Measurements from ENCODE around the gene RAP1A.
"Not testable (repeated sequence)": the region's sequence is repeated elsewhere in the genome, so short reads cannot be mapped to it uniquely, and the experiment has no call there.

RAP1A gene

DNA sequence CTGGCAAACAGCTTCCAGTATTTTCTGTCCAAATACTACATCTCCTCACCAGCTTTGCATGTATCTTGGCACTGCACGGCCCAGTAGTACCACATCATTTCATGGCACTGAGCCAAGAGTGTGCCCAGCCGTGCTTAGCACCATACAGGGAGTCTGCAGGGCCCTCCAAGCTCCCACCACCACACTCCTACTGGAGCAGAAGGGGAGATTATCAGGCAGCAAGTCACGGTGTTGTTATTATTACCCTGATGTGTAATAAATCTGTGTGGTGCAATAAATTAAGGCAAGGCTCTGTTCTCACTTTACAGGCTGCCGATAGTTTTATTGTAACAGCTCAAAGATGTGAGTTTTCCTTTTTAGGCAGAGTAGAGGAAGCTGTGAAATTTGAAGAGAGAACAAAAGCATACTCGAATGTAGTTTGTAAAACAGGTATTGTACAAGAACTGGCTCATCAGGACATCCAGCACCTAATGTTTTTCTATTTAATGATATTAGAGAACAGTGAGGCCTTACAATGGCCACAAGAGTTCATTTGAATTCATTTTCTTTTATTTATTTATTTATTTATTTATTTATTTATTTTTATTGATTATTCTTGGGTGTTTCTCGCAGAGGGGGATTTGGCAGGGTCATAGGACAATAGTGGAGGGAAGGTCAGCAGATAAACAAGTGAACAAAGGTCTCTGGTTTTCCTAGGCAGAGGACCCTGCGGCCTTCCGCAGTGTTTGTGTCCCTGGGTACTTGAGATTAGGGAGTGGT, 13.0 kb upstream of the RAP1A start:
- ATAC-seq; H3K9me3 Mint-ChIP-seq; DNase-seq (ENCODE audit: low spot score in 2 of 2); H3K4me3 Mint-ChIP-seq: not testable (repeated sequence)
- Mint-ChIP-seq H3K4me1 (peaks cover 50% of the 10 kb centered on the region), H3K36me3 (peaks cover 22% of the 10 kb centered on the region), H3K27ac (peak overlapping the region; percentile 96)

DNA sequence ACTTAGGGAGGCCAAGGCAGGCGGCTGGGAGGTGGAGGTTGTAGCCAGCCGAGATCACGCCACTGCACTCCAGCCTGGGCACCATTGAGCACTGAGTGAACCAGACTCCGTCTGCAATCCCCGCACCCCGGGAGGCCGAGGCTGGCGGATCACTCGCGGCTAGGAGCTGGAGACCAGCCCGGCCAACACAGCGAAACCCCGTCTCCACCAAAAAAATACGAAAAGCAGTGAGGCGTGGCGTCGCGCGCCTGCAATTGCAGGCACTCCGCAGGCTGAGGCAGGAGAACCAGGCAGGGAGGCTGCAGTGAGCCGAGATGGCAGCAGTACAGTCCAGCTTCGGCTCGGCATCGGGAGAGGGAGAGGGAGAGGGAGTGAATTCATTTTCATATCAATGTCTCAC, 11.1 kb upstream of the RAP1A start:
- not testable (repeated sequence) for ATAC-seq; DNase-seq (ENCODE audit: low spot score in 2 of 2); H3K9me3 Mint-ChIP-seq; H3K27ac Mint-ChIP-seq; H3K4me3 Mint-ChIP-seq
- Mint-ChIP-seq H3K4me1 (peaks cover 31% of the 10 kb centered on the region), H3K36me3 (peaks cover 21% of the 10 kb centered on the region)

DNA sequence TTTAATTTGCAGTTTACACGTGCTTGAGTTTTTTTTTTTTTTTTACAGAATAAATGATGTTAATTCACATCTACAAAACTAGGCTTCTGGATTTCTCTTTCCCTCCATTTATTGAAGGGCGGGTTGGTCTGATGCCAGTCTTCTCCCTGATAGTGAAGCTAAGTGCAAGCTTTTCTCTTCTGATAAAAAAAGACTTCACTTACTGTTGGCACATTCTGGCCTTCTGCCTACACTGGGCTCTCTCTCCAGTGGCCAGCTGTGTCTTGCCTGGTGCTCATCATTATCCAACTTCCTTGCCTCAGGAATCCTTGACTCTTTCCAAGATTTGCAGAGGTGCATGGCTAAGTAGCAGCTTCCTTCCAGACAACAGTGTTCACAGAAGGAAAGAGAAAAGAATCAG, 7.6 kb upstream of the RAP1A start:
- Mint-ChIP-seq H3K27ac (no peak overlapping the region), H3K4me3 (no peak overlapping the region), H3K4me1 (peaks cover 25% of the 10 kb centered on the region), H3K9me3 (no peaks in the 10 kb centered on the region), H3K36me3 (peaks cover 17% of the 10 kb centered on the region)
- no peak for DNase-seq (ENCODE audit: low spot score in 2 of 2)
- ATAC-seq, result no peak

DNA sequence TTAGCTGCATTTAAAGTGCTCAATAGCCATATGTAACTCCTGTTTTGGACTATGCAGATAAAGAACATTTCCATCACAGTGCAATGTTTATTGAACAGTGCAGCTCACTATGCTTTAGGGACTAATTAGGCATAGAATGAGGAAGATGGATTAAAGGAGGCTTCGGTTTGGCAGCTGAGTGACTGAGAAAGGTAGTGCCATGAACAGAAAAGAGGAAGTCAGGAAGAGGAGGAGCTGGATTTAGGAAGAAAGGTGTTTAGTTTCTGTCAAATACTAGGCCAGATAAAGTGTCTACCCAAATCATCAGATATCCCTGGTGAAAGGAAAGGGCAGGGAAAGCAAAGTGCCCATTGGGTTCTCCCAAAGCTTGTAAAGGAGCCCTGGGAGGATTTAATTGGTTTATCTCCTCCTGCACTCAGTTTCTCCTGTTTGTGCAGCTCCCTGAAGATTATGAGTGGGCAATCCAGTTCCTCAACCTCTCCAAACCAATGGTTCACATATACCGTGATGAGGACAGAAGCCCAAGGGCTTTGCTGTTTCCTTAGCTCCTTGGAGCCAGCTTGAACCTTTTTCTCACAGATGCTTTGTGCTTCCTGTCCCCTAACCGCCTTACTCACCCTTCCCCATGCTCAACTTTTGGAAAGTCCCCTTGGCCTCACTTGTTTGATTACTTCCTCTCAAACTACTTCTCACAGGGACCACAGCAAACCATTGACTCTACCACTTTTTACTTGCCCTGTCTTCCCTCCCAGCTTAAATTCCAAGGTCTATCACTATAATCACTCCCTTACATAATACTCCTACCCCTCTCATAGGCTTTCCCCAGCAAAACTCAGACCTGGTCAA, 3.5 kb upstream of the RAP1A start:
- ATAC-seq, result peak; percentile 75
- H3K4me1 Mint-ChIP-seq, result peaks cover 48% of the 10 kb centered on the region
- peak overlapping the region; percentile 88 for H3K27ac Mint-ChIP-seq

DNA sequence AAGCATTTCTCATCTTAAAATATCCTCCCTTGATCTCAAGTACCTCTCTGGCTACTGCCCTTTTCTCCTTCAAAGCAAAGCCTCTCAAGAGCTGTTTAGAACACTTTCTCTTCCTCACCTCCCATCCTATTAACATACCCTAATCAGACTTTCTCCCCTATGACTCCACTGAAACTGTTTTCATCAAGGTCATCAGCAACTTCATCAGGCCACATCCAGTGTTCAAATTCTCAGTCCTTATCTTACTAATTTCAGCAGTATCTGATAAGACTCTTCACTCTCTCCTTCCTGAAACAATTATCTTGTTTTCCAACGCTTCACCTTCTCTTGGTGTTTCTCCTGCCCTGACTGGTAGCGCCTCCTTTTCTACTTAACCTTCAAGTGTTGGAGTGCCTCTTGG, 1.5 kb upstream of the RAP1A start:
- peaks cover 34% of the 10 kb centered on the region for H3K36me3 Mint-ChIP-seq
- no peak for ATAC-seq
- H3K4me1 Mint-ChIP-seq, result peaks cover 66% of the 10 kb centered on the region

More for the DNA sequence above, 3.5 kb upstream of the RAP1A start:
- peak overlapping the region; percentile 89 for H3K4me3 Mint-ChIP-seq
- no peaks in the 10 kb centered on the region for H3K9me3 Mint-ChIP-seq
- peak in 1 of 2 donors; percentile 76 for DNase-seq (ENCODE audit: low spot score in 2 of 2)
- peaks cover 25% of the 10 kb centered on the region for H3K36me3 Mint-ChIP-seq

DNA sequence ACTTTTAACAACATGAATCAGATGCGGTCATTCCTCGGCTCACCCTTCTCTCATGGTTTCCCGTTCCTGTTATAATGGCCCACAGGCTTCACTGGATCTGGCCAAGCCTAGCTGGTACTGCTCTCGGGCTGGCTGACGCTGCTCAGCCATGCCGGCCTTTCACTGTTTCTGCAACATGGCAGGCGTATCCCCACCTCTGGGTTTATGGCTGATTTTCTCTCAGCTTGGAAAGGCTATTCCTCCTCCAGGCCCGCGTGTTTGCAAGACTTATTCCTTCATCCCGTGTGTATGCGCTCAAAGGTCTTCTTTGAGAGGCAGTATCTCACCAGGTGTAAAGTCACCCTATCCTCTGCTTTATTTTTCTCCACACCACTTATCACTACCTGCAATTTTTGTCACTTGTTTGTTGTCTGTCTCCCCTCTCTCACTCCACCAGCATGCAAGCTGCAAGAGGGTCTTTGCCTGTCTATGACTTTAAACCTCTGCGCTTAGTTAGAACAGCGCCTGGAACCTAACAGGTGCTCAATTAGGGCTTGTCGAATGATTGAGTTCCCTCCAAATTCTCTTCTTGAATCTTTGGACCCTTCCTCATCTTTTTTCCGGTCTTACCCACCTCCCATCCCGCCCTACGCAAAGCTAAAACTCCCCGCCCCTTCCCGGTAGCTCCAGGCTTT, 491 bp upstream of the RAP1A start:
- peaks cover 74% of the 10 kb centered on the region for H3K4me1 Mint-ChIP-seq
- no peaks in the 10 kb centered on the region for H3K9me3 Mint-ChIP-seq
- H3K27ac Mint-ChIP-seq, result peak overlapping the region; percentile 84
- DNase-seq (ENCODE audit: low spot score in 2 of 2) (peak in 1 of 2 donors; percentile 55), ATAC-seq (peak; percentile 1)
- H3K4me3 Mint-ChIP-seq, result peak overlapping the region; percentile 89
- peaks cover 45% of the 10 kb centered on the region for H3K36me3 Mint-ChIP-seq

More for the DNA sequence above, 1.5 kb upstream of the RAP1A start:
- peak overlapping the region; percentile 89 for H3K4me3 Mint-ChIP-seq
- DNase-seq (ENCODE audit: low spot score in 2 of 2), result no peak
- no peaks in the 10 kb centered on the region for H3K9me3 Mint-ChIP-seq
- peak overlapping the region; percentile 69 for H3K27ac Mint-ChIP-seq

DNA sequence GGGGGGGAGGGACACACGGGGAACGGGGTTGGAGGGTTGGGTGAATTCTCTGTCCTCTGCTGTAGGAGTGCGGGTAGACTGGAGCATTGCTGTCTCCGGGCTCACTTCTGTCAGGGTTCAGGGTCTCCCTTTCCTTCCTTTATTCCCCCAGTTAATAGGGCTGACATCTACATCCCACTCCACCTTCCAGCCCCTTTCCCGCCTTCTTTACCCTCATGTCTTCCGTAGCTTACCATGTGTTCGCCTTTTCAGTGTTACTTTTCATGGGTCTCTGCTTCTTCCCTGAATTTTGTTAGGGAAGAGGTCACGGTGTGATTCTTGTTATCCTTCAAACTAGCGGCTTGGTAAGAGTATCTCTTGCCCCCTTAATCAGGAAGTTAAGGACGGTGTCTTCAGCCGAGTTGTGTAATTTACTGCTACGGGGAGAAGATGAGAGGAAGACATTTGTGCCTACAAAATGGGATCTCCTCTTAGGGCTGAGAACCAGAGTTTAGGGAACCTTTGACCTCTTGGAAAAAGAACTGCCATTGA, 917 bp downstream of the RAP1A start:
- ATAC-seq, result peak; percentile 46

DNA sequence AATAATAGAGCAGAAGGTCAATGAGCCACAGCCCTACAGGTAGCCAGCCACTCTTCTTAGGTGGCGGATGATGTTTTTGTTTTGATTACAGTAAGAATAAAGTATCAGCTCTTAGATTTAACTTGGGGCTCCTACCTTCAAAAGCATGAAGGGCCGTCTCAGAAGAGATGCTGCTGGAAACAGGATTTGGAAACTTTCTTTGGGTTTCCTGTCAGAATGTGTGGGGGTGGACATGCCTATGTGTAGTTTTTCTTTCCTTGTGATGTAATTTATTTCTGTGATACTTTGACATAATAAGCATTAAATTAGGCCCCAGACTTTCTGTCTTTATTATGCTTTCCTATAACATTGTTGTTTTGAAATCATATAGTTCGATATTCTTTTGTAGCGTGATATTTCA, 1.5 kb downstream of the RAP1A start:
- Mint-ChIP-seq H3K36me3 (peaks cover 60% of the 10 kb centered on the region), H3K4me1 (peaks cover 65% of the 10 kb centered on the region), H3K9me3 (no peaks in the 10 kb centered on the region), H3K27ac (peak overlapping the region; percentile 87), H3K4me3 (peak overlapping the region; percentile 89)
- ATAC-seq, result no peak
- no peak for DNase-seq (ENCODE audit: low spot score in 2 of 2)

More for the DNA sequence above, 917 bp downstream of the RAP1A start:
- peaks cover 55% of the 10 kb centered on the region for H3K36me3 Mint-ChIP-seq
- peaks cover 66% of the 10 kb centered on the region for H3K4me1 Mint-ChIP-seq
- peak overlapping the region; percentile 87 for H3K27ac Mint-ChIP-seq
- DNase-seq (ENCODE audit: low spot score in 2 of 2), result no peak
- no peaks in the 10 kb centered on the region for H3K9me3 Mint-ChIP-seq
- peak overlapping the region; percentile 89 for H3K4me3 Mint-ChIP-seq

DNA sequence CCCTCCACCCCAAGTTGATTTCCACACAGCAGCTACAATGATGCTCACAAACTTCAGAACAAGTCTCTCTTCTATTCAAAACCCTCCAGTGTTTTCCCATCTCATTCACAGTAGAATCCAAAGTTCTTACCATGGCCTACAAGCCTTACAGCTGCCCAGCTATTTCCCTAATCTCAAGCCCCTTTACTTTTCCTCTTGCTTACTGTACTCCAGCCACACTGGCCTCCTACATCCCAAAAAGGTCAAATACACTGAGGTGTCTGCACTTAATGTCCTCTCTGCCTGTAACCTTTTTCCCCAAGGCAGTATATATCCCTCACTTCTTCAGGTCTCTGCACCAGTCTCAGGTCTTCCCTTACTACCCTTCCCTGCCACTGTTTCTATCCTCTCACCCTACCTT, 2.6 kb downstream of the RAP1A start:
- no peaks in the 10 kb centered on the region for H3K9me3 Mint-ChIP-seq
- DNase-seq (ENCODE audit: low spot score in 2 of 2) (no peak), ATAC-seq (no peak)
- peaks cover 67% of the 10 kb centered on the region for H3K36me3 Mint-ChIP-seq
- peak overlapping the region; percentile 89 for H3K4me3 Mint-ChIP-seq
- H3K4me1 Mint-ChIP-seq, result peaks cover 54% of the 10 kb centered on the region
- peak overlapping the region; percentile 87 for H3K27ac Mint-ChIP-seq

DNA sequence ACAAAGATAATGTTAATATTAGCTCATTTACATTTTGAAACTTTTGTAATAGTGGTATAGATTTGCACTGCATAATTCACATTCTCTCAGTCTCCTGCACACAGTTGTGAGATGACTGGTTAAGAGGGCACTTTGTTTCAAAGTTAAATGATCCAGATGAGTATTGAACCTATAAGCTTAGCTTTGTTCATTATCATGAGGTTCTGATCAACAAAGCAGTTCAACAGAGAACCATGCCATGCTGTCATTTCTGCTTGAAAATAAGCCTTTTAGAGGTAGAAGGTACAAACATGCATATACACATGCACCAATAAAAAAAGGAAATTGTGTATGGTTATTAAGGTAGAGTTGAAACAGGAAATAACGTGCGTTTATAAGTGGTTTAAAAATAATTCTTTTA, 4.8 kb downstream of the RAP1A start:
- Mint-ChIP-seq H3K9me3 (no peaks in the 10 kb centered on the region), H3K4me1 (peaks cover 49% of the 10 kb centered on the region), H3K4me3 (peak overlapping the region; percentile 89), H3K36me3 (peaks cover 87% of the 10 kb centered on the region), H3K27ac (no peak overlapping the region)
- ATAC-seq (peak; percentile 56), DNase-seq (ENCODE audit: low spot score in 2 of 2) (no peak)

DNA sequence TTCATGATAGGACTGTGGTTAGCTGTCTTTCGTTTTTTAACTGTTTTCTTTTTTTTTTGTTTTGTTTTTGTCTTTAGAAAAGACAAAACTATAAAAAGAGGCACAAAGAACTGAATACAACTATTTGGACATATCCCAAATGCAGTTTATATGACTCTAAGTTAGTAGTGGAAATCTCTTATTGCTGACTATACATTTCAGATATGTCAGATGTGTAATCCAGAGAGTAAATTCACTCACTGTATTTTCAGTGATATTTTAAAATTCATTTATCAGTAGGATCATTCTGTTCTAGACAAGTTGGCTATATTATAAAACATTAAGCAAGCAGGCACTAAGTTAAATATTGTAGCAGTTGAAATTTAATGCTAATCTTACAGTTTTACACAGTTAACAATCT, 5.7 kb downstream of the RAP1A start:
- Mint-ChIP-seq H3K4me3 (peak overlapping the region; percentile 89), H3K27ac (peak overlapping the region; percentile 50), H3K4me1 (peaks cover 56% of the 10 kb centered on the region), H3K9me3 (no peaks in the 10 kb centered on the region), H3K36me3 (peaks cover 95% of the 10 kb centered on the region)
- DNase-seq (ENCODE audit: low spot score in 2 of 2) (no peak), ATAC-seq (no peak)

DNA sequence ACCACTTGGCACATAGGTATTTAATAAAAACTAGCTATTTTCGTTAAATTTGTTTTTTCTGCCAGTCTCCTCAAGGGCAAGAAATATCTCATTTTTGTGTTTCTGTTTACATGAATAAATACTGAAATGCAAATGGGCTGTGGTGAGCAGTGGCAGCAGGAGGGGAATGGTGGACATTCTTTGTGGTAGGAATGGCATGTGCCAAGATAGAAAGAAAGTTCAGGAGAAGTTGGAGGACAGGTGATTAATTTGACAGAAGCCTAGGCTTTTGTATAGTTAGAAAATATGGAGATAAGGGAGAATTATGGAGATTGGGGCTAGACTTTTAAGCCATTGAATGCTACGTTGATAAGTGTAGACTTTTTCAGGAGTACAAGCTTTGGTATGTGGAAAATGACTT, 8.6 kb downstream of the RAP1A start:
- Mint-ChIP-seq H3K36me3 (peaks cover 95% of the 10 kb centered on the region), H3K4me1 (peaks cover 66% of the 10 kb centered on the region), H3K4me3 (peak overlapping the region; percentile 58), H3K9me3 (no peaks in the 10 kb centered on the region), H3K27ac (peak overlapping the region; percentile 43)
- ATAC-seq (no peak), DNase-seq (ENCODE audit: low spot score in 2 of 2) (no peak)

DNA sequence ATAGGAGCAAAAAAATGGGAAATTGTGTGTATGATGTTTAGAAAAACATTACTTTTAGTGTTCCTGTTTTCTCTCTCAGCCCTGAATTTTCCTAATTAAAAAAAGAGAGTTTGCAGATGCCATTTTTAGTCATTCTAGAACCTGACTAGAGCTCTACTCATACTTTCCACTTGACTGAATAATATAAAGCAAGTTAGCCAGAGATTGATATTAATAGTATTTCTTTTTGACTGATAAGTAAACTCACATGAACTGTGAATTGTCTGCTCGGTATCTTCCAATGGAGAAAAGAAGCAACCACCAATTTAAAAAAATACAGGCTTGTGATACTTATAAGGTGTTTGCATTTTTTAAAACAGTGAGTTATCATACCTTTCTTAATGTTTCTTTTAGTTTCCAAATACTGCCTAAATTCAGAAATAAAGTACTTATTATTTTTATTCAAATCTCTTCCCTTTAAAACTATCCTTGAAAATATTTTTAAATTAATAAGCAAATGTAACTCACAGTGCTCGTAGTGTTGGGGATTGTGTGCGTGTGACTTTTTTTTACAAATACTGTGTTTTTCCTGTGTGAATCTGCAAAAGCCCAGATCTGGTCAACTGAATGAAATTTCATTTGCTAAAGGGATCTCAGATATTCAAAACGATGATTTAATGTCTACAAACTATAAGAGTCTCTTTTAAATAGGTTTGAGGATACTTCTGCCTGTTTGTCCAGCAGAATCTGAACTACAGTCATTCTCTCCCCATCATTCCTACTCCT, 9.8 kb downstream of the RAP1A start:
- peak overlapping the region; percentile 43 for H3K27ac Mint-ChIP-seq
- ATAC-seq (peak; percentile 72), DNase-seq (ENCODE audit: low spot score in 2 of 2) (no peak)
- H3K4me3 Mint-ChIP-seq, result peak overlapping the region; percentile 58
- H3K9me3 Mint-ChIP-seq, result no peaks in the 10 kb centered on the region
- peaks cover 86% of the 10 kb centered on the region for H3K36me3 Mint-ChIP-seq
- peaks cover 67% of the 10 kb centered on the region for H3K4me1 Mint-ChIP-seq

DNA sequence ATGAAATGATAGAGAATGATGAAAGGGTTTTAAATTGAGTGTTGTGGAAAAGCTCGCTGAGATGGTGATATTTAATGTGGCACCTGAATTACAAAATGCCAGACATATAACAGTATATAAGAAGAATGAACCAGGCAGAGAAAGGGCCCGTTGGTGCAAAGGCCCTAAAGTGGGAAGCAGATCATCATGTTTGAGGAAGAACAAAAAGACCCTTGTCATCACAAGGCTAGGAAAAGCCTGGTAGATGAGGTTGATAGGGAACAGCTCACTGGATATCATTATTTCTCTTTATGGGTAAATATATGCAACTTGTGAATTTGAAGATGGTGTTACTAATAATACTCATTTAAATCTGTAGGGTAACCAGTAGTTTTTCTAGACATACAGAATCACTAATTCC, 11.0 kb downstream of the RAP1A start:
- H3K36me3 Mint-ChIP-seq, result peaks cover 88% of the 10 kb centered on the region
- H3K9me3 Mint-ChIP-seq, result no peaks in the 10 kb centered on the region
- H3K4me1 Mint-ChIP-seq, result peaks cover 68% of the 10 kb centered on the region
- peak overlapping the region; percentile 43 for H3K27ac Mint-ChIP-seq
- H3K4me3 Mint-ChIP-seq, result peak overlapping the region; percentile 58
- DNase-seq (ENCODE audit: low spot score in 2 of 2) (no peak), ATAC-seq (no peak)

Data from stimulated activated effector memory CD8-positive, alpha-beta T cell treated with anti-CD3 and anti-CD28 coated beads, Interleukin-12 subunit alpha, Interleukin-12 subunit beta, amount 100 ng/mL, for 72 hours (primary cell).